Naive thymus-derived CD8-positive, alpha-beta T cell (primary cell): ENCODE measurements around the gene NF1. TPM values are rescaled to one million over a fixed set of nuclear protein-coding genes. Genes with fewer than 3 reads are reported as not detected.

Experiments
- ATAC-seq, 2 donors: fragments of 150-1000 bp; cut with Tn5 transposase in 1 of 2; sonication (Bioruptor Pico), chemical (Tn5 transposase) in 1 of 2; 1 replicate in 1 of 2; 2 replicates in 1 of 2; pipeline ENCODE4 v1.10.0; 2021; ENCODE audit warnings: mild to moderate bottlenecking in 2 of 2, moderate library complexity in 2 of 2
- POLR2A ChIA-PET: fragments of 350-600 bp; sonication (Branson Sonifier 250); formaldehyde crosslinking; loops from one replicate; lab custom pipeline; 2021; ENCODE audit warnings: antibody characterized with exemption; lab: Charles Lee
- DNase-seq, 10 donors: peaks; one replicate each; pipeline versions ENCODE4 v3.0.0 to v3.0.0-alpha.2; 2020 to 2022
- H3K27ac Mint-ChIP-seq, 10 donors: one replicate each; pipeline ENCODE4 v1.8.0; 2020 to 2022; ENCODE audit warnings: mild to moderate bottlenecking in 10 of 10, mixed read lengths in 10 of 10, moderate library complexity in 4 of 10, inconsistent platforms in 1 of 10
- H3K27me3 Mint-ChIP-seq, 5 donors: one replicate each; pipeline ENCODE4 v1.8.0; 2021 to 2022; ENCODE audit warnings: mixed read lengths in 5 of 5
- H3K36me3 Mint-ChIP-seq, 3 donors: one replicate each; pipeline ENCODE4 v1.8.0; 2020 to 2022; ENCODE audit warnings: mixed read lengths in 3 of 3, mild to moderate bottlenecking in 2 of 3, inconsistent platforms in 1 of 3
- H3K4me1 Mint-ChIP-seq, 4 donors: one replicate each; pipeline ENCODE4 v1.8.0; 2021 to 2022; ENCODE audit warnings: mixed read lengths in 4 of 4
- H3K4me3 Mint-ChIP-seq, 10 donors: one replicate each; pipeline ENCODE4 v1.8.0; 2020 to 2022; ENCODE audit warnings: mild to moderate bottlenecking in 10 of 10, mixed read lengths in 10 of 10, moderate library complexity in 6 of 10, inconsistent platforms in 1 of 10
- H3K9me3 Mint-ChIP-seq, 9 donors: one replicate each; pipeline ENCODE4 v1.8.0; 2020 to 2022; ENCODE audit warnings: mixed read lengths in 9 of 9, mild to moderate bottlenecking in 3 of 9, inconsistent platforms in 1 of 9, moderate library complexity in 1 of 9
- polyA plus RNA-seq, 3 donors: library from polyadenylated mRNA; unstranded; fragments of 300-500 nt; fragmentation: Illumina TruSeq; gene quantifications; one replicate each; pipeline ENCODE4 v1.2.3, GENCODE V29; 2021
- total RNA-seq, 8 experiments: library from RNA in 2 of 8; stranded (reverse) in 2 of 8; gene quantifications; one replicate each; pipeline ENCODE4 v1.2.3 and lab custom pipeline; 2021 to 2026

NF1 gene
- total and polyA plus RNA-seq, 5 experiments from 2014 or later, result 7.5 to 47.3 (median 14.3) TPM

DNA sequence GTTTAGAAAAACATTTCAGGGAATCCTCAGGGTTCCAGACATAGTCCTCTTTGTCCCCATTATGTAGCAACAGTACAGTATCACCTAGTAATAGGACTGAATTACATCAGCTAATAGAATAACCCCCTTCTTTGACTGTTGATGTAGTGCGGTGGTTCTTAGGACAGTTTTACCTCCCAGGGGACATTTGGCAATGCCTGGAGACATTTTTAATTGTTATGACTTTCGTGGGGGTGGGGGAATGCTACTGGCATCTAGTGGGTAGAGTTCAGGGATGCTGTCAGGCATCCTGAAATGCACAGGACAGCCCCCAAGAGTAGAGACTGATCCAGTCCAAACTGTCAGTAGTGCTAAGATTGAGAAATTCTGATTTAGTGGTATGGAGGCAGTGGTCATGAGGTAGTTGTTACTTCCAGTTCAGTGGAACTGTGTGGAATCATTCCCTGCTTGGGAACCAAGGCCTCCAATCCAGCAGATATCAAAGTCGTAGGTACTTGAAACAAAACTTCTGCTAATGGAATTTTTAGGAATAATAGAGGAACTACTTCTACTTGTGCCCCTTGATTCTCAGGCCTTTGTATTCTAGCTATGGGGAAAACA lies 20.3 kb downstream of the NF1 start:
- H3K36me3 Mint-ChIP-seq, result peaks cover 0 to 4% (median 0%) of the 10 kb centered on the region in 3 donors
- POLR2A ChIA-PET, result no interaction called here
- no peaks in the 10 kb centered on the region for H3K9me3 Mint-ChIP-seq
- H3K27me3 Mint-ChIP-seq, result no peaks in the 10 kb centered on the region
- peaks cover 0 to 3% (median 0%) of the 10 kb centered on the region in 4 donors for H3K4me1 Mint-ChIP-seq
- no peak for ATAC-seq
- no peak overlapping the region for H3K27ac Mint-ChIP-seq
- DNase-seq, result no peak
- H3K4me3 Mint-ChIP-seq, result no peak overlapping the region

- POLR2A ChIA-PET, result no interaction called here
- H3K27me3 Mint-ChIP-seq, result no peaks in the 10 kb centered on the region
- no peak overlapping the region for H3K4me3 Mint-ChIP-seq
- H3K27ac Mint-ChIP-seq, result no peak overlapping the region
- no peak for ATAC-seq
- H3K36me3 Mint-ChIP-seq, result peaks cover 0 to 4% (median 0%) of the 10 kb centered on the region in 3 donors
- no peak for DNase-seq
- H3K9me3 Mint-ChIP-seq, result no peaks in the 10 kb centered on the region
- H3K4me1 Mint-ChIP-seq, result peaks cover 0 to 3% (median 0%) of the 10 kb centered on the region in 4 donors
Measured at GRCh38 chr17:31116167-31116566, 21.4 kb downstream of the NF1 start.

DNA sequence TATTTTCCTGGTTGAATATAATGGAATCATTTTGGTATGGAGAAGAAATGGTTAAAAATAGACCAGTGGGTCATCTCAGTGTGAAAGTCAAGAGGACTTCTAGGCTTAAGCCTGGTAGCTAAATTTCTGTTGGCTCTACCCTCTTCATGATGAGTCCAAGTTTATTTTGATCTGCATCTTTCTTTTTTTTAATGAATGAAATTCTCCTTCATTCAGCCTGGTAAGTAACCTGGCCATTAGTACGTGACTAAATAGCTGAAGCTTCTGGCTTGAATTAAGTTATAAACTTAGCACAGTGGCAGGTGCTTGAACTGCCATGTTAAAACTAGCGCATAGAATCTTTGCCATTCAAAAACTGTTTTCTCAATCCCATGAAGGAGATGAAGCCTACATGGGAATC lies 28.0 kb downstream of the NF1 start:
- Mint-ChIP-seq H3K4me1 (peaks cover 0 to 3% (median under 1%) of the 10 kb centered on the region in 4 donors), H3K36me3 (no peaks in the 10 kb centered on the region), H3K27me3 (no peaks in the 10 kb centered on the region), H3K4me3 (no peak overlapping the region), H3K9me3 (no peaks in the 10 kb centered on the region), H3K27ac (no peak overlapping the region)
- no peak for DNase-seq
- POLR2A ChIA-PET, result no interaction called here
- no peak for ATAC-seq

- ATAC-seq, result no peak
- Mint-ChIP-seq H3K4me3 (no peak overlapping the region), H3K27ac (no peak overlapping the region), H3K4me1 (peaks cover 0 to 3% (median under 1%) of the 10 kb centered on the region in 4 donors), H3K36me3 (no peaks in the 10 kb centered on the region), H3K9me3 (no peaks in the 10 kb centered on the region), H3K27me3 (no peaks in the 10 kb centered on the region)
- POLR2A ChIA-PET, result interaction anchor here (0.6 kb wide), 1 partner anchor 641 kb away, joined by 4 read pairs; no protein-coding TSS in a partner anchor
- DNase-seq, result no peak
Measured at GRCh38 chr17:31126318-31126717, 31.5 kb downstream of the NF1 start.

- no peak for ATAC-seq
- no peaks in the 10 kb centered on the region for H3K27me3 Mint-ChIP-seq
- DNase-seq, result no peak
- peaks cover 0 to 3% (median 0%) of the 10 kb centered on the region in 4 donors for H3K4me1 Mint-ChIP-seq
- H3K36me3 Mint-ChIP-seq, result peaks cover 0 to 3% (median 3%) of the 10 kb centered on the region in 3 donors
- no peak overlapping the region for H3K4me3 Mint-ChIP-seq
- no peaks in the 10 kb centered on the region for H3K9me3 Mint-ChIP-seq
- H3K27ac Mint-ChIP-seq, result no peak overlapping the region
- POLR2A ChIA-PET, result no interaction called here
Measured at GRCh38 chr17:31128241-31128640, 33.5 kb downstream of the NF1 start.

DNA sequence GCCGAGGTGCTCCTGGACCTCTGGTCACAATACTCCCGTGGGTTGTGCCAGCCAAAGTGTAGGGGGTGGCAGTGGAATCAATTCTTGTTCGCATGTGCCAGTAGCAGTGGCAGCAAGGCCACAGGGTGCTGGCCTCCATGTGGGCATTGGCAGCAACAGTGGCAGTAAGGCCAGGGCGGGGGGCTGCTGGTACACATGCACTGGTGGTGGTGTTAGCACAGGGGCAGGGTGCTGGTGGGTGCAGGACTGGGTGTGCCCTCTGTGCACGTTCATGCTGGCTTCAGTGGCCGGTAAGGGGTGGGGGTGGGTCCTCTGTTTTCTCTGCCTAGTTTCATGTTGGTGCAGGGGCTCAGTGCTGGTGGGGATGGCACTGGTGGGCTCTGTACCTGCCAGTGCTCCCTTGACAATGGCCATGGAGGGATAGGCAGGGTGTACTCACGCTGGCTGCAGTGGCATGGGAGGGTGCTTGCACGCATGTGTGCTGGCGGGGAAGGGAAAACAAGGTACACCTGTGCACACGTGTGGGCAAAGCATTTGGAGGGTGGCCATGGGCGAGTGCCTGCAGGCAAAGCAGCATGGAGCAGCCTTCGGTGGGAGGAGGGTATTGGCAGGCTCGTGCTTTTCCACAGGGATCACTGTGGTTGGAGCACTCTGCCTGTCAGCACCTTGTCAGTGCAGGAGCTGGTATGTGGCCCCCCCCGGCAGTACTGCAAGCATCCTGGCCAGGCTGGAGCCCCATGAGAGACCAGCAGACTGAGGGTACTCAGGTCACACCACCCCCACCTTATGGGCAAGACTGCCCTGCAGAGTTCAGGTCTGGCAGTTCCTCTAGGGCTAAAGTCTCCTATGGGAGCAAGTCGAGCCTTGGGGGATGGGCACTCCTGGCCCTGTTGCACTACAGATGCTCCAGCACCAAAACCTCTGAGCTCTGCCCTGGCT lies 35.8 kb downstream of the NF1 start:
- Mint-ChIP-seq H3K27me3 (no peaks in the 10 kb centered on the region), H3K4me1 (peaks cover 0 to 3% (median 1%) of the 10 kb centered on the region in 4 donors), H3K36me3 (peaks cover 0 to 3% (median 3%) of the 10 kb centered on the region in 3 donors), H3K27ac (no peak overlapping the region), H3K9me3 (no peaks in the 10 kb centered on the region), H3K4me3 (no peak overlapping the region)
- DNase-seq (no peak), ATAC-seq (no peak)
- POLR2A ChIA-PET, result no interaction called here

GRCh38 chr17:31131299-31131698 lies 36.5 kb downstream of the NF1 start:
- ATAC-seq, result no peak
- POLR2A ChIA-PET, result no interaction called here

GRCh38 chr17:31132977-31133376 lies 38.2 kb downstream of the NF1 start:
- Mint-ChIP-seq H3K27me3 (no peaks in the 10 kb centered on the region), H3K27ac (peak overlapping the region in 1 of 10 donors; percentile 3), H3K4me1 (peaks cover 0 to 2% (median 0%) of the 10 kb centered on the region in 4 donors), H3K36me3 (peaks cover 9 to 15% (median 10%) of the 10 kb centered on the region in 3 donors), H3K9me3 (peaks cover 0 to 5% (median 0%) of the 10 kb centered on the region in 9 donors), H3K4me3 (no peak overlapping the region)
- DNase-seq (no peak), ATAC-seq (no peak)
- POLR2A ChIA-PET, result no interaction called here

More at GRCh38 chr17:31131299-31131698, 36.5 kb downstream of the NF1 start:
- no peak for DNase-seq
- Mint-ChIP-seq H3K36me3 (peaks cover 1 to 4% (median 4%) of the 10 kb centered on the region in 3 donors), H3K4me1 (peaks cover 0 to 3% (median 1%) of the 10 kb centered on the region in 4 donors), H3K27ac (no peak overlapping the region), H3K9me3 (no peaks in the 10 kb centered on the region), H3K27me3 (no peaks in the 10 kb centered on the region), H3K4me3 (no peak overlapping the region)

GRCh38 chr17:31134576-31134975 lies 39.8 kb downstream of the NF1 start:
- H3K4me1 Mint-ChIP-seq, result peaks cover 0 to 2% (median 0%) of the 10 kb centered on the region in 4 donors
- H3K27me3 Mint-ChIP-seq, result no peaks in the 10 kb centered on the region
- peaks cover 0 to 5% (median 0%) of the 10 kb centered on the region in 9 donors for H3K9me3 Mint-ChIP-seq
- H3K36me3 Mint-ChIP-seq, result peaks cover 12 to 16% (median 15%) of the 10 kb centered on the region in 3 donors
- POLR2A ChIA-PET, result interaction anchor here (0.7 kb wide), 1 partner anchor 268 kb away, joined by 3 read pairs; no protein-coding TSS in a partner anchor
- DNase-seq (no peak), ATAC-seq (no peak)
- H3K27ac Mint-ChIP-seq, result no peak overlapping the region
- H3K4me3 Mint-ChIP-seq, result no peak overlapping the region

GRCh38 chr17:31136319-31136718 lies 41.5 kb downstream of the NF1 start:
- no peak overlapping the region for H3K27ac Mint-ChIP-seq
- no peaks in the 10 kb centered on the region for H3K27me3 Mint-ChIP-seq
- peaks cover 0 to 5% (median 0%) of the 10 kb centered on the region in 9 donors for H3K9me3 Mint-ChIP-seq
- H3K36me3 Mint-ChIP-seq, result peaks cover 13 to 17% (median 15%) of the 10 kb centered on the region in 3 donors
- no peak overlapping the region for H3K4me3 Mint-ChIP-seq
- peaks cover 0 to 2% (median 0%) of the 10 kb centered on the region in 4 donors for H3K4me1 Mint-ChIP-seq
- POLR2A ChIA-PET, result no interaction called here
- no peak for ATAC-seq
- no peak for DNase-seq

GRCh38 chr17:31140111-31140510 lies 45.3 kb downstream of the NF1 start:
- Mint-ChIP-seq H3K27me3 (no peaks in the 10 kb centered on the region), H3K4me3 (no peak overlapping the region), H3K9me3 (peaks cover 0 to 5% (median 0%) of the 10 kb centered on the region in 9 donors), H3K27ac (no peak overlapping the region), H3K4me1 (no peaks in the 10 kb centered on the region), H3K36me3 (peaks cover 10 to 15% (median 14%) of the 10 kb centered on the region in 3 donors)
- ATAC-seq, result no peak
- DNase-seq, result no peak
- POLR2A ChIA-PET, result no interaction called here

DNA sequence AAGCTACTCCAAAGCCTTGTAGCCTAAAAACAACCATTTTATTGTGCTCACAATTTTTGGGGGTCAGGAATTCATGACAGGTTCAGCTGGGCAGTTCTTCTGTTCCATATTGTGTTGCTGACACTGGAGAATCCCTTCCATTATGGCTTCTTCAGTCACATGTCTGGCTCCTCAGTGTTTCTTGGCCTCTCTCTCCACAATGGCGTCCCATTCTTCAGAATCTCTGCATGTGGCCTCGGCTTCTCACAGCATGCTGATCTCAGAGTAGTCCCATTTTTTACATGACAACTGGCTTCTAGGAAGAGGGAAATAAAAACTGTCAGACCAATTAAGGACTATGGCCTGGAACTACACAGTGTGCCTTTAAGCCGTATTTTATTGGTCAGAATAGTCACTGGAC lies 49.7 kb downstream of the NF1 start:
- DNase-seq (no peak), ATAC-seq (no peak)
- Mint-ChIP-seq H3K27me3 (no peaks in the 10 kb centered on the region), H3K9me3 (no peaks in the 10 kb centered on the region), H3K4me1 (no peaks in the 10 kb centered on the region), H3K4me3 (no peak overlapping the region), H3K27ac (no peak overlapping the region), H3K36me3 (peaks cover 0 to 2% (median 2%) of the 10 kb centered on the region in 3 donors)
- POLR2A ChIA-PET, result no interaction called here

DNA sequence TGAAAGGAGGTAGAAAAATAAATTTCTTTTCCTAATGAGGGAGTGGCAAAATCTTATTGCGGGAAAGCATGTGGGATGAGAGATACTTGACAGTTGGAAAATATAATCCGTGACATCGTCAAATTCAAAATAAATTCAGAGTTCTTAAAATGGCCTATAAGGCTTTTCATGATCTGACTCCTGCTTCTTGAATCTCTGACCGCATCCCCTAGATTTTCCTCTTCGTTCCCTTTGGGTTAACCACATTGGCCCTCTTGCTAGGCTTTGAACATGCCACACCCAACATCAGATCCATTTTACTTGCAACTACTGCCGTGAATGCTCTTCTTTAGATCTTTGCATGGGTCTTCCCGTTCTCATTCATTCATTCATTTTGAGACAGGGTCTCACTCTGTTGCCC lies 50.1 kb downstream of the NF1 start:
- Mint-ChIP-seq H3K9me3 (no peaks in the 10 kb centered on the region), H3K27me3 (no peaks in the 10 kb centered on the region), H3K4me1 (no peaks in the 10 kb centered on the region), H3K27ac (no peak overlapping the region), H3K36me3 (no peaks in the 10 kb centered on the region), H3K4me3 (no peak overlapping the region)
- ATAC-seq, result no peak
- POLR2A ChIA-PET, result no interaction called here
- DNase-seq, result no peak
